Kidney epithelial cell (primary cell): ENCODE results near the gene GALR2. TPM values are rescaled to one million over a fixed set of nuclear protein-coding genes. Genes with fewer than 3 reads are reported as not detected.

Source experiments
- DNase-seq: peaks from one replicate; pipeline ENCODE4 v3.0.0-alpha.2; 2010; ENCODE audit warnings: low read depth
- H3K27me3 ChIP-seq: 2 replicates; pipeline ENCODE4 v1.6.0; 2011; ENCODE audit warnings: low read length; ENCODE audit not compliant: control insufficient read depth, insufficient read depth
- H3K36me3 ChIP-seq: 2 replicates; pipeline ENCODE4 v1.5.1; 2011; ENCODE audit warnings: low read length; ENCODE audit not compliant: control insufficient read depth, insufficient read depth
- H3K4me3 ChIP-seq: 2 replicates; pipeline ENCODE4 v1.5.1; 2011; ENCODE audit warnings: low read depth, mild to moderate bottlenecking, control low read depth, low read length
- total RNA-seq: library from RNA; depleted of rRNA; stranded (reverse); fragments of >200 nt; gene quantifications from 2 replicates; pipeline ENCODE4 v1.2.3, GENCODE V29; 2015
- TF ChIP-seq, protein P1 (sequence below): IDR thresholded peaks from 2 replicates; pipeline ENCODE4 v1.5.1; 2011; ENCODE audit warnings: mild to moderate bottlenecking, moderate library complexity, low read length, control low read depth, inconsistent platforms; ENCODE audit not compliant: insufficient read depth, poor library complexity, severe bottlenecking

GALR2 gene
- total RNA-seq, 1 donor from 2014 or later = 0.33 TPM

DNA sequence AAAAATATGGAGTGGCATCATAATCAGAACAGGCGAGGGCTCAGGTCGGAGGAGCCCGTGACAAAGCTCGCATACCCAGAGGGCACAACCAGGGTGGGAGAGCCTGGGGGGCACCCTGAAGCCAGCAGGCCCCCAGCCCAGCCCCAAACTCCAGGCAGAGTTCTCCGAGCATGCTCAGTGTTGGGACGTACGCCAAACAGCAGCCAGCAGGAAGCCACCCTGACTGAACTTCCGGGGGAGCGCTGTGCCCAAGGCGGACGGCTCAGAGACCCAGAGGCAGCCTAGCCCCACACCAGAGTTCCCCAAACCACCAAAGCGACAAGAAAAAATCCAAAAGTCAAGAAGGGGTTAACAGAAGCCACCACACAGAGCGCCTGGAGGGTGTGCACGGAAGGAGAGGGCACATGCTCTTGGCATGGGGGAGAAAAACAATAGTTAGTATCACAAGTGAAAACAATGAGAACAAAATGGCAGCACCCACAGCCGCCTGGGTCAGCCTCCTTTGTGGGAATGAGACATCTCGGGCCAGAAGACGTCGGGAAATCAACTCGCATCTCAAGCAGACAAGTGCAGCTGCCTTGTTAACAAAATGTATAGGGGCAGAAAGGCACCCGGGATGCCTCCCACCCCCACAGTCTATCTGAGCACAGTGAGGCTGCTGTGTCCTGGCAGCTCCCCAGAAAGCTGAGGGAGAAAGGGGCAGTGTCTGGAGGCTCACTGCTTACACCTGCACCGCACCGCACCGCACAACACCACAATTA is 17.1 kb downstream of the GALR2 start:
- TF ChIP-seq, protein P1, sequence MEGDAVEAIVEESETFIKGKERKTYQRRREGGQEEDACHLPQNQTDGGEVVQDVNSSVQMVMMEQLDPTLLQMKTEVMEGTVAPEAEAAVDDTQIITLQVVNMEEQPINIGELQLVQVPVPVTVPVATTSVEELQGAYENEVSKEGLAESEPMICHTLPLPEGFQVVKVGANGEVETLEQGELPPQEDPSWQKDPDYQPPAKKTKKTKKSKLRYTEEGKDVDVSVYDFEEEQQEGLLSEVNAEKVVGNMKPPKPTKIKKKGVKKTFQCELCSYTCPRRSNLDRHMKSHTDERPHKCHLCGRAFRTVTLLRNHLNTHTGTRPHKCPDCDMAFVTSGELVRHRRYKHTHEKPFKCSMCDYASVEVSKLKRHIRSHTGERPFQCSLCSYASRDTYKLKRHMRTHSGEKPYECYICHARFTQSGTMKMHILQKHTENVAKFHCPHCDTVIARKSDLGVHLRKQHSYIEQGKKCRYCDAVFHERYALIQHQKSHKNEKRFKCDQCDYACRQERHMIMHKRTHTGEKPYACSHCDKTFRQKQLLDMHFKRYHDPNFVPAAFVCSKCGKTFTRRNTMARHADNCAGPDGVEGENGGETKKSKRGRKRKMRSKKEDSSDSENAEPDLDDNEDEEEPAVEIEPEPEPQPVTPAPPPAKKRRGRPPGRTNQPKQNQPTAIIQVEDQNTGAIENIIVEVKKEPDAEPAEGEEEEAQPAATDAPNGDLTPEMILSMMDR = no peak
- DNase-seq = no peak
- H3K27me3 ChIP-seq = no peaks in the 10 kb centered on the region
- no peak overlapping the region for H3K4me3 ChIP-seq
- peaks cover 5% of the 10 kb centered on the region for H3K36me3 ChIP-seq

DNA sequence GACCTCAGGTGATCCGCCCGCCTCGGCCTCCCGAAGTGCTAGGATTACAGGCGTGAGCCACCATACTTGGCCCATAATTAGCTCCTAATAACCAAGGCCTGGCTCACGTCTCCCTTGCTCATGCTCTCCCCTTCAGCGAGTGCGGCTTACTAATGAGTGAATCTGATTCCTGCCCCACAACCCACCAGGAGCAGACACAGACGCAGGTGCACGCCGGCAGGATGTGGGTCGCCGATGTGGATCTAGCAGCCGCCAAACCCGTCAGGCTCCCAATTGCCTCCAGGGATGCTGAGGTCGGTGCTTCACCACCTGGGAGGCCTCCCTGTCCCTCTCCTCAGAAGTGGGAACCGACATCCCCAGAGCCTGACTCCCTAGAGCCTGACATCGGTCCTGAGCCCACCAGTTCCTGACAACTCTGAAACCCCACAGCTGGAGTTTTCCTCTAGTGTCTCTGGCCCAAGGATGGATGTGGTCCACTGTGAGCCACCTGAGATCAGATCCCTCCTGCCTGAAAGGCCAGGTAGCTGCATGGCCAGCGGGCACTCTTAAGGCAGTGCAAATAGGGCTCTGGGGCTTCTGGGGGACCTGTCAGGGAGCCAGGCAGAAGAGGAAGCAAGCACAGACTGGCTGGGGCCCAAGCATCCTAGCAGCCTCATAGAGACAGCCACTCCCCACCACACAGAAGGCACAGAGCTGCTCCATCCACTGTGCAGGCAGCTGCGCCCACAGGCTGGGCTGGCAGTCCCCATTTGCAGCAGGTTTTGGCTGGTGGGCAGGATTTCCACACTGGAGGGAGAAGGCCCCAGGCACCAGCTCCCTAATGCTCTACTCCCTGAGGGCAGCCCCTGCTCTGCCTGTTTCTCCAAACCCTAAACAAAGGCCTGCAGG is 18.2 kb downstream of the GALR2 start:
- TF ChIP-seq, protein P1 = no peak
- Histone ChIP-seq H3K4me3 (no peak overlapping the region), H3K36me3 (peaks cover 5% of the 10 kb centered on the region), H3K27me3 (no peaks in the 10 kb centered on the region)
- no peak for DNase-seq

DNA sequence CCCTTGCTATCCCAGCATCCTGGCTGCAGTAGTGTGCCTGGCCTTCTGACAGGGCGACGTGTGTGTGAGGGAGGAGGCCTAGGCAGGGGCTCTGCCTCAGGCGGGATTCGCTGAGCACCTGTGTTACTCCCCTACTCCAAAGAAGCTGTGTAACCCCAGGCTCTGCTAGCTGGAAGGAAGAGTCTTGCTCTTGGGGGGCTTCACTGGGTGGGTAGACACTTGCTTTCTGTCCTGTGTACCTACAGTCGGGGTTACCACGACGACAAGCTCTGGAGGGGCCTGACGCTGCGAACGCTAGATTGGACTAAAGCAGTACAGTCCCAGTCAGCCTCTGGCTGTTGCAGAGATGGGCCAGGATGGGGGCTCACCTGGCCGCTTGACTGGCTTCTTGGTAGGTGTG is 19.5 kb downstream of the GALR2 start:
- Histone ChIP-seq H3K36me3 (peaks cover 7% of the 10 kb centered on the region), H3K27me3 (no peaks in the 10 kb centered on the region), H3K4me3 (no peak overlapping the region)
- no peak for DNase-seq
- TF ChIP-seq, protein P1 = no peak

DNA sequence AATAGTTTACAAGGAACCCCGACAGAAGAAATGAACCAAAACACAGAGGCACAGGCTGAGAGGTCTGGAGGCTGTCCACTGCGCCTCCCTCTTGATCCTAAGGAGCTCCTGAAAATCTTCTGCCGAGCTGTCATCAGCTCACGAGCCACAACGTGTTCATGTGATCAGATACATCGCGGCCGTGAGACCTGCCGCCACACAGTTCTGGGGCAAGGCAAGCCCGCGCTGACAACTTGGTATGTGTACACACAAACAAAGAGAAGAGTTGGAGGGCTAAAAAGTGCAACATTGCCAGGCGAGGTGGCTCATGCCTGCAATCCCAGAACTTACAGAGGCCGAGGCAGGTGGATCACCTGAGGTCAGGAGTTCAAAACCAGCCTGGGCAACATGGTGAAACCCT is 21.4 kb downstream of the GALR2 start:
- Histone ChIP-seq H3K27me3 (no peaks in the 10 kb centered on the region), H3K4me3 (no peak overlapping the region), H3K36me3 (peaks cover 7% of the 10 kb centered on the region)
- DNase-seq = no peak
- TF ChIP-seq, protein P1 = no peak

DNA sequence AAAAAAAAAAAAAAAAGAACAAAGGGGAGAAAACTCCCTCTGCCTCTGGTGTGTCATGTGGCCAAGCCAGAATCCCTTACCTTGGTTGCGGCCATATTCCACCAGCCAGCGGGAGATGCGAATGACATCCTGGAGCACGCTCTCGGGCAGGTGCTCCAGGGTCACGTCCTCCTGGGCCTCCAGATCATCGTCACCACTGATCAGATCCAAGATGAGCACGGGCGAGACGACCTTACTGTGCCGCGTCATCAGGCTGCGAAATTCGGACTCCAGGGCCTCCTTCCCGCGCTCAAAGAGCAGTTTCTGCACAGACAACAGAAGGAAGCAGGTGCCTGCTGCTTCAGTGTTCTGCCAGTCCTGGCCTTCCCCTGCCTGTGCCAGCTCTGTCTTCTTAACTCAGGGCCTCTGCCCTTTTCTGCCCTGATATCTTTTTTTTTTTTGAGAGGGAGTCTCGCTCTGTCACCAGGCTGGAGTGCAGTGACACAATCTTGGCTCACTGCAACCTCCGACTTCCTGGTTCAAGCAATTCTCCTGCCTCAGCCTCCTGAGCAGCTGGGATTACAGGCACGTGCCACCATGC is 23.2 kb downstream of the GALR2 start:
- no peak overlapping the region for H3K4me3 ChIP-seq
- DNase-seq = no peak
- H3K36me3 ChIP-seq = peaks cover 7% of the 10 kb centered on the region
- H3K27me3 ChIP-seq = no peaks in the 10 kb centered on the region
- TF ChIP-seq, protein P1 = no peak
